PC-9 (cell line): ENCODE results near the gene ESR1.

Experiments used
- EZH2 ChIP-seq: fragments of 200-600 bp; sonication (generic); IDR thresholded peaks from 2 replicates; pipeline ENCODE4 v1.8.0; 2017; ENCODE audit warnings: antibody characterized with exemption, low read depth
- TF ChIP-seq, protein P1 (sequence below): fragments of 200-600 bp; sonication (generic); conservative IDR thresholded peaks from 2 replicates; pipeline ENCODE4 v1.6.1; 2017; ENCODE audit warnings: mixed run types, antibody characterized with exemption, mild to moderate bottlenecking, moderate library complexity

DNA sequence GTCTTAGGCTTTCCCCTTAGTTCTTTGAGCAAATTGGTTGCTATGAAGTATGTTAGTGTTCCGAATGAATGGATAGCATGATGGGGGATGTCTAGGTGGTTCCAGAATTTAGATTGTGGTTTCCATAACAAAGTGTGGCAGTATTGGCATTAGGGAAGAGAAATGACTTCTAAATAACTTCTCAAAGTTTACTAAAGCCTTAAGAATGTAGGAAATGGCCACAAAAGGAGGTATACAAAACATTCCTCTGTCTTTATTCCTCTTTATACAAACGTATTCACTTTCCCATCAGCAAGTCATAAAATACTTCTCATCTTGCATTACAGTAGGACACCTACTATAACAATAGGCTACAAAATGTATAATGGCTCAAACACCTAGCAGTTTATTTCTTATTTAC, 279.6 kb downstream of the ESR1 start:
- TF ChIP-seq, protein P1, sequence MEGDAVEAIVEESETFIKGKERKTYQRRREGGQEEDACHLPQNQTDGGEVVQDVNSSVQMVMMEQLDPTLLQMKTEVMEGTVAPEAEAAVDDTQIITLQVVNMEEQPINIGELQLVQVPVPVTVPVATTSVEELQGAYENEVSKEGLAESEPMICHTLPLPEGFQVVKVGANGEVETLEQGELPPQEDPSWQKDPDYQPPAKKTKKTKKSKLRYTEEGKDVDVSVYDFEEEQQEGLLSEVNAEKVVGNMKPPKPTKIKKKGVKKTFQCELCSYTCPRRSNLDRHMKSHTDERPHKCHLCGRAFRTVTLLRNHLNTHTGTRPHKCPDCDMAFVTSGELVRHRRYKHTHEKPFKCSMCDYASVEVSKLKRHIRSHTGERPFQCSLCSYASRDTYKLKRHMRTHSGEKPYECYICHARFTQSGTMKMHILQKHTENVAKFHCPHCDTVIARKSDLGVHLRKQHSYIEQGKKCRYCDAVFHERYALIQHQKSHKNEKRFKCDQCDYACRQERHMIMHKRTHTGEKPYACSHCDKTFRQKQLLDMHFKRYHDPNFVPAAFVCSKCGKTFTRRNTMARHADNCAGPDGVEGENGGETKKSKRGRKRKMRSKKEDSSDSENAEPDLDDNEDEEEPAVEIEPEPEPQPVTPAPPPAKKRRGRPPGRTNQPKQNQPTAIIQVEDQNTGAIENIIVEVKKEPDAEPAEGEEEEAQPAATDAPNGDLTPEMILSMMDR, result no peak
- no peak for TF ChIP-seq EZH2
